Measurements from ENCODE around the gene ROR2.

Gene ROR2

DNA sequence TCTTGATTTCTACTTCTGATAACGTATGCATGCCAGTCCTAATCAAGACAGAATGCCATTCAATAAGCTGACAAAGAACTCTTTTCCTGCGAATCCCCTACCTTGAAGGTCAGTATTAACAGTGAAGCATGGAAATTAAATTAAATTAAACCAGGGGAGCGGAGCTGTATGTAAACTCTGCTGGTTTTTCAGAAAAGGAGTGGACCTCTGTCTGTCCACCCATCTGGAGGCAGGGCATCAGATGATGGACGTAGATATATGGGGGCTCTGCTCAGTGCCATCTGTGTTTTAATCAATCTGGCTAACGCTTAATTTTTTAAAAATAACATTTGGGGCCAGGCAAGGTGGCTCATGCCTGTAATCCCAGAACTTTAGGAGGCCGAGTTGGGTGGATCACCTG is 101.9 kb downstream of the ROR2 start:
- Histone ChIP-seq H3K27me3 (ENCODE audit: control insufficient read depth, insufficient read depth, low read length) (no peaks in the 10 kb centered on the region), H3K9me3 (ENCODE audit: control insufficient read depth, insufficient read depth, low read length) (no peaks in the 10 kb centered on the region), H3K27ac (ENCODE audit: low read depth, low read length) (no peak overlapping the region), H3K9ac (ENCODE audit: low read depth, low read length) (no peak overlapping the region), H3K36me3 (ENCODE audit: control insufficient read depth, insufficient read depth, low read length) (no peaks in the 10 kb centered on the region), H3K4me3 (ENCODE audit: low read depth, low read length) (no peak overlapping the region), H3K4me1 (ENCODE audit: control insufficient read depth, insufficient read depth, low read length) (peaks cover 10% of the 10 kb centered on the region)

DNA sequence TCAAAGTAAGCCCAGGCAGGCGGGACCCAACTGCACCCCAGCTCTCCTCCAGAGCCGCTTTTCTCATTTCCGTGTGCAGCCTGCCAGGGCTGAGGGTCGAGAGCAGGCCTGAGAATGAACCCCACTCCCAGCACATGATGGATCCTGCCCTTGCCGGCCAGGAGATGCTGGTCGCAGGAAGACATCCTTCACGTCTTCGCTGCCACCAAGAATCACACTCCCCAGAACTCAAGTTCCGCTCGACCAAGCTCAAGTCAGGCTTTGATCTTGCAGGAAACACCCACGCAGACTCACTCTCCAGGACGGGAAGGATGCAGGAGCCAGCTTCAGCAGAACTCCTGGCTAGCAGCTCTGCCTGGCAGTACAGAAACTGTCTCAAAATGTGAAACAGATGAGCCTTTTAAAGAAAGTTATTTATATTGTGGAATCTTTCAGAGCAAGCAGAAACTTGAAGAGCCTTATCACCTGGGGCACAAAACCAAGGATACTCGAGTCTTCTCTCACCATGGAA is 102.4 kb downstream of the ROR2 start:
- H3K36me3 ChIP-seq (ENCODE audit: control insufficient read depth, insufficient read depth, low read length) = no peaks in the 10 kb centered on the region
- peaks cover 12% of the 10 kb centered on the region for H3K4me1 ChIP-seq (ENCODE audit: control insufficient read depth, insufficient read depth, low read length)
- H3K4me3 ChIP-seq (ENCODE audit: low read depth, low read length) = no peak overlapping the region
- no peaks in the 10 kb centered on the region for H3K27me3 ChIP-seq (ENCODE audit: control insufficient read depth, insufficient read depth, low read length)
- H3K9me3 ChIP-seq (ENCODE audit: control insufficient read depth, insufficient read depth, low read length) = no peaks in the 10 kb centered on the region
- no peak overlapping the region for H3K9ac ChIP-seq (ENCODE audit: low read depth, low read length)
- no peak overlapping the region for H3K27ac ChIP-seq (ENCODE audit: low read depth, low read length)

GRCh38 chr9:91845879-91846278 is 104.1 kb downstream of the ROR2 start:
- Histone ChIP-seq H3K27ac (ENCODE audit: low read depth, low read length) (no peak overlapping the region), H3K36me3 (ENCODE audit: control insufficient read depth, insufficient read depth, low read length) (no peaks in the 10 kb centered on the region), H3K9ac (ENCODE audit: low read depth, low read length) (no peak overlapping the region), H3K4me3 (ENCODE audit: low read depth, low read length) (no peak overlapping the region), H3K4me1 (ENCODE audit: control insufficient read depth, insufficient read depth, low read length) (peaks cover 12% of the 10 kb centered on the region), H3K9me3 (ENCODE audit: control insufficient read depth, insufficient read depth, low read length) (no peaks in the 10 kb centered on the region), H3K27me3 (ENCODE audit: control insufficient read depth, insufficient read depth, low read length) (no peaks in the 10 kb centered on the region)

DNA sequence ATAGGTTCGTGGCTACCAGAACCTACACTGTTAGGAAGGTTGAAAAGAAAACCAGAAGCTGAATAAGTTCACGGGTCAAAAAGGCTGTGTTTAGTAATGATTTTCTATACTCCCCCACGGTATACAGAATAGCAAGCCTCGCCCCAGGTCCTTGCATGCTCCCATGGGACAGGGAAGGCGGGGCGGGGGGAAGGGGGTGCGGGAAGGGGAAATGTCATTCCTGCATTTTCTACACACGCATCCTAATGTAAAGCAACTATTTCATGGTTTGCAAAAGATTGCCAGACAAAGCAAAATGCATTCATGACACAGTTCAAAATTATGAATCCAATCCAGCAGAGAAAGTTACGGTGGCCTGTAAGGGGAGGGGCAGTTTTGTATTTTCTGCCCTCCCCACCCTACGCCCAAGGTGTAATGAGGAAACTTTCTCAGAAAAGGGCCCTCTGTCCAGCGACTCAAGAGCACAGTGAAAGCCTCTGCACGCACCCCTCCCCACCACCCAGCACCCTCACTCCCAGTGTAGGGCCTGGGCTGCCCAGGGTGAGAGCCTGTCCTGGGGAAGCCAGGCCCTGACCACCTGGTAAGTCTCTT is 105.2 kb downstream of the ROR2 start:
- Histone ChIP-seq H3K27me3 (ENCODE audit: control insufficient read depth, insufficient read depth, low read length) (no peaks in the 10 kb centered on the region), H3K9ac (ENCODE audit: low read depth, low read length) (no peak overlapping the region), H3K27ac (ENCODE audit: low read depth, low read length) (no peak overlapping the region), H3K36me3 (ENCODE audit: control insufficient read depth, insufficient read depth, low read length) (no peaks in the 10 kb centered on the region), H3K4me1 (ENCODE audit: control insufficient read depth, insufficient read depth, low read length) (peaks cover 12% of the 10 kb centered on the region), H3K9me3 (ENCODE audit: control insufficient read depth, insufficient read depth, low read length) (no peaks in the 10 kb centered on the region), H3K4me3 (ENCODE audit: low read depth, low read length) (no peak overlapping the region)

DNA sequence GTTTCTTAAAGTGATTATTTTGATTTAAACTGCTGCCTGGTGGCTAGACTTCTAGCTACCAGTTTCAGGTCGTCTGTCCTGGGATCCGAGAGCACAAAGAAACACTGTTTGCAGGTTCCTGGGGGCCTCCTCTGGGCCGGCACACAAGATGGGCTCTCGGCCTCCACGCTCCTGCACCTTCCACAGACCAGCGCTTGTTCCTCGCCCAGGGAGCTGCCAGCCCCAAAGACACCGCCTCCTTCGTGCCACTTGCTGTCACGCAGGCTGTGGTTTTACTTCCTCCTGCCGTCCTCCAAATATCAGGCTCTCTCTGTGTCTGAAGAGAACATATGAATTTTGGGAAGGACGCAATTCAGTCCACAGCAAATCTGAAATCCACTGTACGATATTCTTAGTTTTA is 105.8 kb downstream of the ROR2 start:
- Histone ChIP-seq H3K27me3 (ENCODE audit: control insufficient read depth, insufficient read depth, low read length) (no peaks in the 10 kb centered on the region), H3K27ac (ENCODE audit: low read depth, low read length) (no peak overlapping the region), H3K4me3 (ENCODE audit: low read depth, low read length) (no peak overlapping the region), H3K4me1 (ENCODE audit: control insufficient read depth, insufficient read depth, low read length) (peaks cover 12% of the 10 kb centered on the region), H3K9ac (ENCODE audit: low read depth, low read length) (no peak overlapping the region), H3K36me3 (ENCODE audit: control insufficient read depth, insufficient read depth, low read length) (no peaks in the 10 kb centered on the region), H3K9me3 (ENCODE audit: control insufficient read depth, insufficient read depth, low read length) (no peaks in the 10 kb centered on the region)

DNA sequence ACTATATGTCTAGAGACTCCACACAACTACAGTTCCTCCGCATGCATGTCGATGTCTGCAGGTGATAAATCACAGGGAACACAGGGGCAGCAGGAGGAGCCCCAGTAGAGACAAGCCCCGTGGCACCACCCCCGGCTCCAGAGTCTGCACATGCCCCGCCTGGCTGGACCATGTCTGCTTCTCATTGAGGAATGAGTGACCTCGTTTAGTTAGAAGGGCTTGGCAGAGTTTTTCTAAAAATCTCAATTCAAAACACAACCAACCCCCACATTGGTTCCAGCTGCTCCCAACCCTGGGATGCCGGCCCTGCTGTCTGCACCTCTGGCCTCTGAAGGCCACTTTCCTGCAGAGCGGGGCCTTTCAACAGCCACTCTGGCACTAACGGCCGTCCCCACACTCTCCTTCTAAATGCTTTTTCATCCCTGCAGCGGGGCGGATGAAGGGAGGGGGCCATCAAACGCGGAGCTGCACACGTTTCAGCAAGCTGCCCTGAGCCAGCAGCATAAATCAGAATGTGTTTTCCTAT is 106.3 kb downstream of the ROR2 start:
- Histone ChIP-seq H3K36me3 (ENCODE audit: control insufficient read depth, insufficient read depth, low read length) (no peaks in the 10 kb centered on the region), H3K4me1 (ENCODE audit: control insufficient read depth, insufficient read depth, low read length) (peaks cover 12% of the 10 kb centered on the region), H3K27me3 (ENCODE audit: control insufficient read depth, insufficient read depth, low read length) (no peaks in the 10 kb centered on the region), H3K9me3 (ENCODE audit: control insufficient read depth, insufficient read depth, low read length) (no peaks in the 10 kb centered on the region), H3K4me3 (ENCODE audit: low read depth, low read length) (no peak overlapping the region), H3K27ac (ENCODE audit: low read depth, low read length) (no peak overlapping the region), H3K9ac (ENCODE audit: low read depth, low read length) (no peak overlapping the region)

GRCh38 chr9:91843093-91843492 is 106.9 kb downstream of the ROR2 start:
- Histone ChIP-seq H3K36me3 (ENCODE audit: control insufficient read depth, insufficient read depth, low read length) (no peaks in the 10 kb centered on the region), H3K9ac (ENCODE audit: low read depth, low read length) (no peak overlapping the region), H3K27me3 (ENCODE audit: control insufficient read depth, insufficient read depth, low read length) (no peaks in the 10 kb centered on the region), H3K27ac (ENCODE audit: low read depth, low read length) (no peak overlapping the region), H3K4me1 (ENCODE audit: control insufficient read depth, insufficient read depth, low read length) (peaks cover 12% of the 10 kb centered on the region), H3K4me3 (ENCODE audit: low read depth, low read length) (no peak overlapping the region), H3K9me3 (ENCODE audit: control insufficient read depth, insufficient read depth, low read length) (no peaks in the 10 kb centered on the region)

- no peaks in the 10 kb centered on the region for H3K9me3 ChIP-seq (ENCODE audit: control insufficient read depth, insufficient read depth, low read length)
- peaks cover 12% of the 10 kb centered on the region for H3K4me1 ChIP-seq (ENCODE audit: control insufficient read depth, insufficient read depth, low read length)
- H3K27me3 ChIP-seq (ENCODE audit: control insufficient read depth, insufficient read depth, low read length) = no peaks in the 10 kb centered on the region
- H3K9ac ChIP-seq (ENCODE audit: low read depth, low read length) = no peak overlapping the region
- no peak overlapping the region for H3K4me3 ChIP-seq (ENCODE audit: low read depth, low read length)
- no peaks in the 10 kb centered on the region for H3K36me3 ChIP-seq (ENCODE audit: control insufficient read depth, insufficient read depth, low read length)
- no peak overlapping the region for H3K27ac ChIP-seq (ENCODE audit: low read depth, low read length)
These were observed 107.5 kb downstream of the ROR2 start for GRCh38 chr9:91842358-91843049.

DNA sequence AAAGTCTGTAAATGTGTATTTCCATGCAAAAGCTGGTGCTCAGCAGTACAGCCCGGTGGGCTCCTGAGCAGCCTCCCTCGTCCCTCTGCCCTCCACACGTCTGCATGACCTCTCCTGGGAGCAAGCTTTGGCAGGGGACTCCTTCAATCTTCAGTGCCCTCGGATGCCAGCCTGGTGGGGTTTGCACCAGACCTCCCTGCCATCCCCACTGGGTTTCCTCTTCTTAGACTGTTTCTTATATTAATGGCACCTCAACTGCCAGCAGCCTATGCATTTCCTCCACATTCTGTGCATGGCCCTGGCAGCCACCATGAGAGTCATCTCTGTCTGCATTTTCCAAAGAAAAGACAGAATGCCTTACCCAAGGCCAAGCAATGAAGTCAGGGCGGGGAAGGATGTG is 108.4 kb downstream of the ROR2 start:
- H3K4me3 ChIP-seq (ENCODE audit: low read depth, low read length) = no peak overlapping the region
- no peaks in the 10 kb centered on the region for H3K36me3 ChIP-seq (ENCODE audit: control insufficient read depth, insufficient read depth, low read length)
- H3K9me3 ChIP-seq (ENCODE audit: control insufficient read depth, insufficient read depth, low read length) = no peaks in the 10 kb centered on the region
- H3K27ac ChIP-seq (ENCODE audit: low read depth, low read length) = no peak overlapping the region
- H3K4me1 ChIP-seq (ENCODE audit: control insufficient read depth, insufficient read depth, low read length) = peaks cover 12% of the 10 kb centered on the region
- no peaks in the 10 kb centered on the region for H3K27me3 ChIP-seq (ENCODE audit: control insufficient read depth, insufficient read depth, low read length)
- H3K9ac ChIP-seq (ENCODE audit: low read depth, low read length) = no peak overlapping the region

DNA sequence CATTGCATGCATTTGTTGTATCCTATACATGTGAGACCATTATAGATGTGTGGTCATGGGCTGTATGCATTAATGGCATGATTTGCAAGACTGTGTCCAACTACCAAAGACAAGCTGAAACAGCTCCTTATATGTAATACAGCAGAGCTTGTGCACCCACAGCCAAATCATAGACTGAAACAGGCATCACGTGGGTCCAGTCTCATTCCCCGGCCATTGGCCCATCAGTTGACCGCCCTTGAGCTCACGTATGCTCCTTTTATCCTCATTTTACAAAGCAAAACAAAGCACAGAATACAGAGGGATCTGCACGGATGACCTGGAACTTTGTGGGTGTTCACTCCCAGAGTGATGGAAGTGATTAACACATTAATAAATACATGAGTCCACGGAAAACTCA is 109.1 kb downstream of the ROR2 start:
- Histone ChIP-seq H3K27ac (ENCODE audit: low read depth, low read length) (no peak overlapping the region), H3K27me3 (ENCODE audit: control insufficient read depth, insufficient read depth, low read length) (no peaks in the 10 kb centered on the region), H3K9ac (ENCODE audit: low read depth, low read length) (no peak overlapping the region), H3K4me3 (ENCODE audit: low read depth, low read length) (no peak overlapping the region), H3K9me3 (ENCODE audit: control insufficient read depth, insufficient read depth, low read length) (no peaks in the 10 kb centered on the region), H3K4me1 (ENCODE audit: control insufficient read depth, insufficient read depth, low read length) (peaks cover 12% of the 10 kb centered on the region), H3K36me3 (ENCODE audit: control insufficient read depth, insufficient read depth, low read length) (no peaks in the 10 kb centered on the region)

DNA sequence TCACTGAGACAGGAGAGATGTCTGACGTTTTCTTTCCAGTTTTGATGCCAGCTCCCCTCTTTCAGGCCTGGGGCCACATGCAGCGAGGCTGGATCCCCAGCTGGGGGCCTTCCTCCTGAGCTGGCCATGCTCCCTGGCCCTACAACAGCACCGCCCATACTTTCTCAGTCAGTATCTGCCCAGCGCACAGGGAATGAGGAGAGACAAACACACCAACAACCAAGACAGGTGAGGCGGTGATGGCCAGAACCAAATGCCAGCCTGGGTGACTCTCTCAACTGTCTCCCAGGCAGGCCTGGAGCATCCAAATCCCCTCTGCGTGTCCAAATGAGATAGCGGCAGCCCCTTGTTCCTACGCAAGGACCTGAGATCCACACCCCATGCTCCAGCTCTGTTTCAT is 109.6 kb downstream of the ROR2 start:
- Histone ChIP-seq H3K27me3 (ENCODE audit: control insufficient read depth, insufficient read depth, low read length) (no peaks in the 10 kb centered on the region), H3K27ac (ENCODE audit: low read depth, low read length) (no peak overlapping the region), H3K9me3 (ENCODE audit: control insufficient read depth, insufficient read depth, low read length) (no peaks in the 10 kb centered on the region), H3K4me1 (ENCODE audit: control insufficient read depth, insufficient read depth, low read length) (peaks cover 12% of the 10 kb centered on the region), H3K4me3 (ENCODE audit: low read depth, low read length) (no peak overlapping the region), H3K9ac (ENCODE audit: low read depth, low read length) (no peak overlapping the region), H3K36me3 (ENCODE audit: control insufficient read depth, insufficient read depth, low read length) (no peaks in the 10 kb centered on the region)

Measured in HUES48 (cell line).